Left hindlimb (tissue), 1 donor: Measurements from ENCODE around the gene JAZF1.
"Not testable (repeated sequence)": the region's sequence is repeated elsewhere in the genome, so short reads cannot be mapped to it uniquely, and the experiment has no call there.

Experiments
- DNase-seq: peaks from one replicate; pipeline ENCODE4 v3.0.0-alpha.2; 2018

The JAZF1 gene

GRCh38 chr7:27901028-27901760 lies 279.4 kb downstream of the JAZF1 start:
- DNase-seq = no peak

- no peak for DNase-seq
These were observed 280.6 kb downstream of the JAZF1 start for GRCh38 chr7:27900006-27900405.

GRCh38 chr7:27899601-27900000 lies 281.0 kb downstream of the JAZF1 start:
- no peak for DNase-seq

- DNase-seq = no peak
These were observed 283.2 kb downstream of the JAZF1 start for GRCh38 chr7:27897441-27897847.

GRCh38 chr7:27897001-27897400 lies 283.6 kb downstream of the JAZF1 start:
- no peak for DNase-seq

- no peak for DNase-seq
These were observed 285.0 kb downstream of the JAZF1 start for GRCh38 chr7:27895551-27895950.

GRCh38 chr7:27890205-27890849 lies 290.3 kb downstream of the JAZF1 start:
- no peak for DNase-seq

GRCh38 chr7:27889800-27890199 lies 290.8 kb downstream of the JAZF1 start:
- DNase-seq = no peak

GRCh38 chr7:27888736-27889135 lies 291.9 kb downstream of the JAZF1 start:
- DNase-seq = no peak

- DNase-seq = not testable (repeated sequence)
These were observed 293.9 kb downstream of the JAZF1 start for GRCh38 chr7:27886710-27887109.

GRCh38 chr7:27885652-27886051 lies 294.9 kb downstream of the JAZF1 start:
- no peak for DNase-seq

GRCh38 chr7:27883696-27884095 lies 296.9 kb downstream of the JAZF1 start:
- DNase-seq = no peak

GRCh38 chr7:27876756-27877155 lies 303.8 kb downstream of the JAZF1 start:
- no peak for DNase-seq

- no peak for DNase-seq
These were observed 304.8 kb downstream of the JAZF1 start for GRCh38 chr7:27875832-27876231.

- no peak for DNase-seq
These were observed 305.5 kb downstream of the JAZF1 start for GRCh38 chr7:27875061-27875460.

GRCh38 chr7:27873981-27874957 lies 306.3 kb downstream of the JAZF1 start:
- DNase-seq = peak; percentile 54

- DNase-seq = no peak
These were observed 308.0 kb downstream of the JAZF1 start for GRCh38 chr7:27872356-27873275.

- DNase-seq = no peak
These were observed 308.7 kb downstream of the JAZF1 start for GRCh38 chr7:27871866-27872265.

GRCh38 chr7:27871086-27871485 lies 309.5 kb downstream of the JAZF1 start:
- DNase-seq = no peak

GRCh38 chr7:27870595-27870994 lies 310.0 kb downstream of the JAZF1 start:
- DNase-seq = no peak

GRCh38 chr7:27869056-27869455 lies 311.5 kb downstream of the JAZF1 start:
- no peak for DNase-seq

GRCh38 chr7:27868131-27868550 lies 312.5 kb downstream of the JAZF1 start:
- no peak for DNase-seq
